ENCODE results near the gene TPST2.

GRCh38 chr22:26481694-26482093 lies 108.2 kb downstream of the TPST2 start:
- TF ChIP-seq POLR2A (IDR thresholded peaks at IDR 0.05; ENCODE audit: borderline replicate concordance, extremely low read depth, insufficient read depth, insufficient read length) = no peak
- no peak for TF ChIP-seq CTCF (IDR thresholded peaks at IDR 0.05 in 2 of 3, conservative IDR thresholded peaks at IDR 0.05 in 1 of 3; ENCODE audit: borderline replicate concordance in 1 of 3, insufficient read depth in 1 of 3, low read depth in 2 of 3, low read length in 2 of 3)
- no peak for TF ChIP-seq POLR2AphosphoS5 (IDR thresholded peaks at IDR 0.05; ENCODE audit: low read depth, low read length)
- no peak for TF ChIP-seq EZH2 (IDR thresholded peaks at IDR 0.05)

Data from HCT116 (cell line).